ENCODE results near the gene CALML4.

GRCh38 chr15:68228143-68228970 is 23.2 kb upstream of the CALML4 start:
- TF ChIP-seq CTCF (IDR thresholded peaks at IDR 0.05), result no peak
- no peak for TF ChIP-seq POLR2A (IDR thresholded peaks at IDR 0.05)
